RCC 7860 (cell line): Measurements from ENCODE around the gene PDZK1IP1.
"Not testable (repeated sequence)": the region's sequence is repeated elsewhere in the genome, so short reads cannot be mapped to it uniquely, and the experiment has no call there.

Experiments used
- DNase-seq: peaks from one replicate; pipeline ENCODE4 v3.0.0-alpha.2; 2015; ENCODE audit warnings: low spot score
- FAIRE-seq: peaks from 2 replicates; lab custom pipeline; 2012; peaks lifted over from hg19 to GRCh38; lab: Jason Lieb, UNC

Gene PDZK1IP1

GRCh38 chr1:47198214-47198613, 8.4 kb upstream of the PDZK1IP1 start:
- FAIRE-seq: no peak
- no peak for DNase-seq

GRCh38 chr1:47196622-47197021, 6.8 kb upstream of the PDZK1IP1 start:
- FAIRE-seq (no peak), DNase-seq (no peak)

GRCh38 chr1:47195981-47196380, 6.1 kb upstream of the PDZK1IP1 start:
- DNase-seq, FAIRE-seq: not testable (repeated sequence)

- no peak for FAIRE-seq
- no peak for DNase-seq
Observed at GRCh38 chr1:47194311-47194710, 4.5 kb upstream of the PDZK1IP1 start.

- not testable (repeated sequence) for DNase-seq, FAIRE-seq
Observed at GRCh38 chr1:47193496-47193895, 3.7 kb upstream of the PDZK1IP1 start.

GRCh38 chr1:47192458-47193384, 2.9 kb upstream of the PDZK1IP1 start:
- peak; percentile 12 for FAIRE-seq
- peak; percentile 44 for DNase-seq

GRCh38 chr1:47191940-47192457, 2.2 kb upstream of the PDZK1IP1 start:
- FAIRE-seq: no peak
- DNase-seq: no peak

GRCh38 chr1:47190857-47191256, 1.0 kb upstream of the PDZK1IP1 start:
- FAIRE-seq (no peak), DNase-seq (no peak)

- FAIRE-seq (no peak), DNase-seq (no peak)
Observed at GRCh38 chr1:47190509-47190855, 646 bp upstream of the PDZK1IP1 start.

GRCh38 chr1:47188791-47189785, 748 bp downstream of the PDZK1IP1 start:
- FAIRE-seq (no peak), DNase-seq (no peak)

- DNase-seq: no peak
Observed at GRCh38 chr1:47187926-47188250, 1.9 kb downstream of the PDZK1IP1 start.

GRCh38 chr1:47187231-47187925, 2.5 kb downstream of the PDZK1IP1 start:
- DNase-seq (no peak), FAIRE-seq (no peak)

More at GRCh38 chr1:47187926-47188250, 1.9 kb downstream of the PDZK1IP1 start:
- FAIRE-seq: no peak

GRCh38 chr1:47186267-47187185, 3.3 kb downstream of the PDZK1IP1 start:
- FAIRE-seq (no peak), DNase-seq (no peak)

- no peak for FAIRE-seq
- no peak for DNase-seq
Observed at GRCh38 chr1:47184822-47185677, 4.8 kb downstream of the PDZK1IP1 start.

GRCh38 chr1:47184090-47184821, 5.6 kb downstream of the PDZK1IP1 start:
- DNase-seq (peak; percentile 85), FAIRE-seq (no peak)

- peak; percentile 75 for FAIRE-seq
Observed at GRCh38 chr1:47183308-47184089, 6.3 kb downstream of the PDZK1IP1 start.

GRCh38 chr1:47182676-47183235, 7.1 kb downstream of the PDZK1IP1 start:
- FAIRE-seq (no peak), DNase-seq (no peak)

More at GRCh38 chr1:47183308-47184089, 6.3 kb downstream of the PDZK1IP1 start:
- no peak for DNase-seq
